NCI-H2029 (cell line): ENCODE data around the gene PRICKLE2.
"Not testable (repeated sequence)": the region's sequence is repeated elsewhere in the genome, so short reads cannot be mapped to it uniquely, and the experiment has no call there.

Experiments
- DNase-seq: peaks from one replicate; lab custom pipeline; 2025; lab: John Stamatoyannopoulos, UW

PRICKLE2 gene

DNA sequence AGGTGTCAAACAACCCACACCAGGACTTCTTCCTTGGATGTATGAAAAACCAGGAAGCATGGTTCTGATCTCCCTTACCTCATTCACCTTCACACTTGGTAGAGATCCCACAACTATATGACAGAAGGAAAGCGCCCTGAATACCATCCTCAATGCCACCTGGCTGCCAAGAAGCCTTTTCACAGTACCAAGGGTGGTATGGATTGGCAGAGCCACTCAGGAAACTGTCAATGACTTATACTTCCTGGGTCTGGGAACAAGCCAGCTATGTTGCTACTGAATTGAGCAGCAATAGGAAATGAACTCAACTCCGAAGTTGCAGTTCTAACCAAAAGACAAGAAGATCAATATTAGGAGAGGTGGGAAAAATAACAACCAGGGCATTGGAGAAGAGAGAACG lies 129.5 kb downstream of the PRICKLE2 start:
- no peak for DNase-seq

DNA sequence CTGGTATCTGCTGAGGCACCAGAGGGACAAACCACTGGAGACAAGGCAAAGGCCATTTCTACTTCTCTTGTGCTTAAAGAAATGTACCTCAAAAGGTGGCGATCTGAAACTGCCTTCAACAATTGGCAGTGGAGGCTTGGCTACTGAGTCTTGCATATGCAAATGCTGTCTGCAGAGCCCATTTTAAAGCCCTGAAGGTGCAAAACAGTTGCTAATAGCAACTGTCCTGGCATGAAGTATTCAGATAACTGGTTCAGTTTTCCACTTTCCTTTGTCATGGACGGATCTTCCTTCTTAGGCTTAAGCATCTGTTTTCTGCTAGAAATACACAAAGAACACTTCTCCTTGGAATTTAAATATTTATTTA lies 130.6 kb downstream of the PRICKLE2 start:
- no peak for DNase-seq

DNA sequence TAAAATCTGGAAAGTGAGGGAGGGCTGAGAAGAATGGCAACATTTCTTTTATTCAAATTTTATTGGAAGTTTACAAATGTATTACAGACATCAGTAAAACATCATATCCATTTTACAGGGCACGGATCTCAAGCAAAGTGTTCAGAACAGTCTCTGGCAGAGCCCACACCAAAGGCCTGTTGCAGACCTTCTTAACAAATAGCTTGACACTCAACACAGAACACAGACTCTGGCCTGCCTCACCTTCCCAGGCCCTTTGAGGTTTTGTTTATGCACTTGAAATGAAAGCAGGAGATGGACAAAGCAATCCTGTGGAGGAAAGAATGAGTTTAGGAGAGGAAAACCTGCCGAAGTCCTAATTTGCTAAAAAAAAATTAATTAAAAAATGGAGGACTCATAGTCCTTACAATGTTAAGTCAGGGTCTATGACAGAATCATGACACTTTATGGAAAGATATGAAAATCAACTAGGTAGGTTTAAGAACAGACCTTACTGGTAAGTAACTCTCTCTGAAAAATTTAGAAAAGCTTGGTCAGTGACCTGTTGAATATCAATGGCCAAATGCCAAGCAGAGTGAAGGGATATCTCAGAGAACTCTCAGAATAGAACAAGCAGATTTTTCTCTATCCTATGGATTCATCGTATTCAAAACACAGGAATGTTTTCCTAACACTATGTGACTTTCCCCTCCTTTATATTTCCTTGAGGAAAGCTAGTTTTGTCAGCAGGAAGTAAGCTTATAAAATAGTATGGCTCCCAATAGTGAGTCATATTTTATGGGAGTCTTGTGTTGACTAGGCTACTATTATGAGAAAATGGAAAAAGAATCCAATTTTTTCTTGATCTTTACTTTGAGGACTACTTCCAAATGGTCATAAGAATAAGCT lies 131.2 kb downstream of the PRICKLE2 start:
- no peak for DNase-seq

DNA sequence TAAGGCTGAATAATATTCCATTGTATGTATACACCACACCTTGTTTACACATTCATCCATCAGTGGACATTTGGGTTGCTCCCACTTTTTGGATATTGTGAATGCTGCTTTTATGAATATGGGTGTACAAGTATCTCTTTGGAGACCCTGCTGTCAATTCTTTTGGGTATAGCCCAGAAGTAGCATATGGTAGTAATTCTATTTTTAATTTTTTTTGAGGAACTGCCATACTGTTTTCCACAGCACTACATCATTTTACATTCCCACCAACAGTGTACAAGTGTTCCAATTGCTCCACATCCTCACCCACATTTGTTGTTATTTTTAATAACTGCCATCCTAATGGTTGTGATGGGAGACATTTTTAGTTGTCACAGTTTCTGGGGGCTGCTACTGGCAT lies 132.1 kb downstream of the PRICKLE2 start:
- no peak for DNase-seq

DNA sequence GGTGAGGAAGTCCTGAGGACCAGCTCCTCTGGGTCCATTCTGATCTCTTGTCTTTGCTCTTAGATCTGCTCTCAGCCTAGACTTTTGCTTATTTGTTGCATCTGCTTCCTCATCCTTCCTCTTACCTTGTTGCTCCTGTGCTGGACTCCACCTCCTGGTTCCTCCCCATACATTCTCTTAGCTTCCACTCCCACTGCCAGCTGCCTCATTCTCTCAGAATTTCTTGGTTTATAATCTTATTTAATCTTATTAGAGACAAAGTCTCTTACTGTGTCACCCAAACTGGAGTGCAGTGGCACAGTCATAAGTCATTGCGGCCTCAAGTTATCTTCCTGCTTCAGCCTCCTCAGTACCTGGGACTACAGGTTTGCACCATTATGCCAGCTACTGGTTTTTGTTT lies 133.8 kb downstream of the PRICKLE2 start:
- DNase-seq = no peak

DNA sequence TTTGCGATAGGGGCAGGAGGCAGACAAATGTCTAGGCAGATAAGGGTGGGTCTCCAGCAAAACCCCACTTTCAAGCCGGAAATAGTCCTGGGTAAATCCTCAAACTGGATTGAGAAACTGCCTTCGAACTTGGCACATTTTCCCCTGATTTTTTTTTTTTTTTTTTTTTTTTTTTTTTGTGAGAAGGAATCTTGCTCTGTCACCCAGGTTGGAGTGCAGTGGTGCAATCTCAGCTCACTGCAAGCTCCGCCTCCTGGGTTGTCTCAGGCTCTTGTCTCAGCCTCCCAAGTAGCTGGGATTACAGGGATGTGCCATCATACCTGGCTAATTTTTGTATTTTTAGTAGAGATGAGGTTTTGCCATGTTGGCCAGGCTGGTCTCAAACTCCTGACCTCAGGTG lies 135.9 kb downstream of the PRICKLE2 start:
- not testable (repeated sequence) for DNase-seq

DNA sequence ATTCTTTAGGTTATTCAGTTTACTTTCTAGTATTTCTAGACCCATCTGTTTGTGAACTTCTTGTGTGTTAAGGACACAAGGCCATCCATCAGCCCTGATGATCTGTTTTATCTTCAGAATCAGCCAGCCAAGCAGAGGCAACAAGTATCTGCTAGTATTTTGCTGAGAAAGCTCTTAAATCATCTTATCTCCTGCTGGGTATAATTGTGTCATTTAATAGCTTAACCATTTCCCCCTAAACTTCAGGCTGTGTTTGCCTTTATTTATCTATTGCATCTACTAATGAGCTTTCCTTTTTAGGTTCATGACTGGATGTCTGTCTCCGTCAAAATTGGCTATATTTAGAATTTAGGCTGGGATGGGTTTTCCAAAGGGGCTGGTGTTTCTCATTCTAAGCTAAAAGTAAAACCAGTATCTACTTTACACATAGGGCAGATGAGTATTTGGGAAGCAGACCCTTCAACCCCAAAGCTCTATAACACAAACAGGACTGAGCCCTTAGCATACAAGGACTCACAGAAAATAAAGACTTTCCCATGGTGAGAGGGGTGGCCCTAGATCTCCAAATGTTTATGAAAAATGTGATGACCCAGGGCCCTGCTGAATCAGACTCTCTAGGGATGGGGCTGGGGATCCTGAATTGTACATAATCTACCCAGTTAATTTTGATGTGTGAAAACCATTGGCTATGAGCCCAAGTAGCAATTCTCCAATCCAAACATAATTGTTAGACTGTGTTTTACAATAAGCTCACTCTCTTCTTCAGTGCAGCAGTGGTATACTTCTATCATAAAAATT lies 136.7 kb downstream of the PRICKLE2 start:
- no peak for DNase-seq

DNA sequence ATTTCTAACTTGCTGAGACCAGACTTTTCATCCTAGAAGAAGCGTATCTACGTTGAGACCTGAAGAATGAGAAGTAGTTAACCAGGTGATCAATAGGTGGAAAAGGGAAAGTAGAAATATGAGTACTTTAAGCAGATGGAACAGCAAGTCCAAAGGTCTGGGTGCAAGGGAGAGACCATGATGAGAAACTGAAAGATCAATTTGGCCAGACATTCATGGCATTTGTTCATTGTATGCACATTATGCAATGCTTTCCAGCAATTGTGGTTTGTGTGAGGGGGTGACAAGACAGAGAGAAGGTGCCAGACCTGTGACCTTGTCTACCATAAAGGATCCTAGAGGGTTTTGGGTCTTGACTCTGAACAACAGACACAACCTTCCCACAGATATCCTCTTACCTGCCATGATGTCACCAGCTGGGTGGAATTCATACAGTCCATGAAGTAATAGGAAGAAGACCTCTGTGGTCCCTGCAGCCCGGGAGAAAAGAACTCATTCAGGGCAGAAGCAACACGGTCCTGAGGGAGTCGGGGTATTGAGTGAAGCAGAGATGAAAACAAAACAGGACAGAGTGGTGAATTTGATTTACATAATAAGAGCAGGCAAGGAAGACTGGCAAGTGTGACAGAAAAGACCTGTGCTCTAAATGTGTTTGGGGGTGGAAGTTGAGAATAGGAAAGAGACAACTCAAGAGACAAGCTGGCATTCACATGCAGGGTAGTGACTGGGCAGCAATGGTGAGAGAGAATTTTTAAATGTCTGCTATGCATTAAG lies 138.6 kb downstream of the PRICKLE2 start:
- no peak for DNase-seq

DNA sequence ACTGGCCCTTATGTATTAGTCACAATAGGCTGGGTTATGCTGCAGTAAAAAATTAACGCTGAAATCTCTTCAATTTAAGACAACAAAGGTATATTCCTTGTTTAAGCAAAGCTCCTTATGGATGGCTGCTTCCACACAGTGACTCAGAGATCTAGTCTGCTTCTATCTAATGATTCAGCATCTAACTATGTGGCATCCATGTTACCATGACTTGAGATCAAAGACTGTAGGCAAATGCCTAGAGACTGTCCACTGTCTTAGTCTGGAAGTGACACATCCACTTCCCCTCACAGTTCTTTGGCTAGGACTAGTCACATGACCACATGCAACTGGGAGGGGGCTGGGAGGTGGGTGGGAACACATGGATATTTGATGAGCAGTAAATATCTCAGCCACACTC lies 140.6 kb downstream of the PRICKLE2 start:
- DNase-seq = no peak

DNA sequence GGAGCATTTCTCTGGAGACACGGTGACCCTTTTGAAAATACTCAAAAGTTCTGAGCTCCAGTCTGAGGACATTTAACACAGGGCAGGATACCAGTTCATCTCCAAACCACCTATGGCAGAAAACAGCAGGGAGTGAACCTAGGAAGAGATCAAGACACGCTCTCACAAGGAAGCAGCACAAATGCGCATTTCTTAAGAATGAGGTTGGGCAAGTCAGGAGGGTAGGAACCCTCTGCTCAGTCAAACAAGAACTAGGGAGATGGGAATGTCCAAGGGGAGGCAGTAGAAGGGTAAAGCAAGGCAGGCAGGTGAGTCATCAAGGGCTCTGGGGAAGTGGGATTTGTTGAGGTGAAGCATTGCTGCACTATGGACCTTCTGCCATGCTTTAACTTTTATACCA lies 141.7 kb downstream of the PRICKLE2 start:
- DNase-seq = no peak

DNA sequence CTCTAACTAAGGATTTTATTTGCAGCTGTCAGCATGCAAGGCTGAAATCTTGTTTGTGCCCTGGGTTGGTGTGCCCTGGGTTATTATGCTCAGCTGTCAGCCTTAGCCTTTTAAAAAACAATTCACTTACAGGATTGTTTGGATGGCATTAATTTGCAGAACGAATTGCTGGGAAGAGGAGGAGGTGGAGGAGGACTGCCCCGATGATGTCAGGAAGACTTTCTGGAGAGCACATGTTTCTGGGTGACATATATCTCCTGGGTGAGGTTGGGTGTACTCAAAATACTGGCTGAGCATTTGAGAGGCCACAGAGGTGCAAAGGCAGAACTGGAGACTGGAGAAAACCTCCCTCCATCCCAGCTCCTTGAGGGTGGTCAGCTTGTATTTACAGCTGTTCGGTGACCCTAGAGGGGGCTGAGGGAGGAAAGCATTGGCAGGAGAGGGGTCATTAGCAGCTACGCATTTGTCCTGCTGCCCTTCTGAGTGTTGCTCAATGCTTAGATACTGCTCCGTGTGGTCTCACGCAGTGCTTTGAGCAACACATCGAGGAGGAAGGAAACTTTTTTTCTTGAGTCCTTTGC lies 142.2 kb downstream of the PRICKLE2 start:
- no peak for DNase-seq

DNA sequence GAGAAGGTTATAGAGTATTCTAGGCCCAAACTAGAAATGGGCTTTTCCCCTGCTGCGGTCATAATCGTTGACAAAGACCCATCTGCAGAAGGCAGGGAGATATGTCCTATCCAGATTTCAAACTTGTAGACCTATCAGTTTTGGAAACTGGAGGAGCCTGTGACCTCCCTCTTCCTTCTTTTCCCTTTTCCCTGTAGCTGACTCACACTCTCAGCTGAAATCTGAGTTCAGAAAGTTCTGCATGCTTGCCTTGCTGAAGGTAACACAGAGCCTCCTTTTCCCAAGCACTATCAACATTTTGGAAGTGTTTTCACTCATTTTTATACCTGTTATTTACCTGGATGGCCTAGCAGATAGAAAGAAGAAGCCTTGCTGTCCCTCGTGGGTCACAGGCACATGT lies 142.9 kb downstream of the PRICKLE2 start:
- no peak for DNase-seq

DNA sequence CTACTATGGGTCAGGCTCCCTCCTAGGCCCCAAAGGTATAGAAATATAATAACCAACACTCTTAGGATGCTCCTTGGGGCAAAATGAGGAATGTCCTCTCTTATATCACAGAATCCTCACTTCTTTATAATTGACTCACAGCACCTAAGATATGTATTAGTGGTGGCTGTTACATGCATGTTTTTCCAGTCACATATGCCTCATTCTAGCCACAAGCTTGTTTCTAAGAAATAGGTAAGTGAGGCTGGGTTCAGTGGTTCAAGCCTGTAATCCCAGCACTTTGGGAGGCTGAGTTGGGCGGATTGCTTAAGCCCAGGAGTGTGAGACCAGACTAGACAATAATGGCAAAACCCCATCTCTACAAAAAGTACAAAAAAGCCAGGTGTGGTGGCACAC lies 144.0 kb downstream of the PRICKLE2 start:
- DNase-seq = no peak

DNA sequence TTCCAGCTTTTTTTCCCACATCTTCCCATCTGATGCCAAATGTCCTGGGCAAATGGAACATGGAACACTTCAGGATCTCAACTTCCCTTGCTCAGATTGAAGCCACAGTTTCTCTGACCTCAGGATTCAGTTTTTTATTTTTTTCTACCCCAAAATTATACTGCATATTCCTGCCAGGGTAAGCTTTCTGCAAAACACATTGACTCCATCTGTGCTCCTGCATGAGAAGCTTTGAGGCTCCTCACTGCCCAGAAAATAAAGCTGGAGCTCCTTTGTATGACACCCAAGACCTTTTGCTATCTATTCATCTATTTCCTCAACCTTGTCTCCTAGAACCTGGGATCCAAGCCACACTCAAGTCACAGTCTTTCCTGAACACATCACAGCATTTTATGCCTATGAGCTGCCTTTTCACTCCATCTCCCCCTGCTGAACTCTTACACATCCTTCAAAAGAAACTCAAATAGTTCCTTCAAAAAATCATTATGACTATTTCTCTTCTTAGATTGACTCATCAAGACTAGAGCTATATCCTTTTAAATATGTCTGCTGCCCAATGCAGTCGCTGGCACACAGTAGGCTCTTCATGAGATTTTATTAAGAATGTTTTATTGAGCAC lies 144.5 kb downstream of the PRICKLE2 start:
- DNase-seq = no peak

DNA sequence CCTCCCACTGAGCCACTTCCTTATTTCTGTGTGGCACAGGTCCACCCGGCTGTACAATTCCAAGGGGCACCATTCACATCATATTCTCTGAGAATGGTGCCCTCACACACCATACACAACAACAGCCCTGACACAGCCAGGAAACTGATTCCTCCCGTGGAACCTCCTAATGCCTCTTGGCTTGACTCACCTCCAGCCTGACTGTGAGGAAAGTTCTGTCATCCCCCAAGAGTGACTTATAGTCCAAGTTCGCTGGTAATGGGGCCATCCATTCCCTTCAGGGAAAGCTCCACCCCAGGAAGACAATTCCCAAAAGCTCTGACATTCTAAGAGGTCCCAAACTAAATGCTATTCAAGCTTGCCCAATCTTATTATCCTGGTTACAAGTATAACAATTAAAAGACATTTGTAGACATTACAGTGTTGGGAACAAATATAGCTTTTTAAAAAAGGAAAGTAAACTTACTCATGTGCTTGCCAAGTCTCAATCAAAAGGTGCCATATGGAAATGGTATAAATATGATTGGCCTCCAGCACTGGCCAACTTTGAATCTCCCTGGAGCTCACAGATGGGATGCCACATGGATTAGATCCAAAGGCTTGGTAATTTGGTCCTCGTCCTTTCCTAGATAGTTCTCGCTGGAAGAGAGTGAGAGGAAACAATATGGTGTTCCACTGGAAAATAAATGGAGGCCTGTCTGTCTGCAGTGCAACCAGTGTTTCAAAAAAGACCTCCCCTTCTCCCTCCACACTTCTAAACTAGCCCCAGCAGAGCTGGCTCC lies 145.7 kb downstream of the PRICKLE2 start:
- DNase-seq = no peak

DNA sequence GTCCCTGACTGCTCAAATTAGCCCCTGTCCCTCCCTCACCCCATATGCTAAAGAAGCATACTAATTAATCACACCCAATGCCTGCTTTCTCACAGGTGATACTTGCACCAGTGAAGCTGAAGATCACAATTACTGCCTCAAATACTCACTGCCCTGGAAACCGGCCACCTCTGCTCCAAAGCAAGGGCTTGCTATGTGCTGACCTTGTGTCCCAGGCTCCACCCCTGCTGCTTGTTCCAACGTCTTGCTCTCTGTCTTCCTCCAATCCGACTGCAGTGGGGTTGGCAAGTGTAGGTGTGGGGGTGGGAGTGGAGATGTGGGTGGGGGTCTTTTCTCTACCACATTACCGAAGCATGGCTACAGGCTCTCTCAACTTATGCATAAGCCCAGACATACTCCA lies 146.3 kb downstream of the PRICKLE2 start:
- DNase-seq = no peak

DNA sequence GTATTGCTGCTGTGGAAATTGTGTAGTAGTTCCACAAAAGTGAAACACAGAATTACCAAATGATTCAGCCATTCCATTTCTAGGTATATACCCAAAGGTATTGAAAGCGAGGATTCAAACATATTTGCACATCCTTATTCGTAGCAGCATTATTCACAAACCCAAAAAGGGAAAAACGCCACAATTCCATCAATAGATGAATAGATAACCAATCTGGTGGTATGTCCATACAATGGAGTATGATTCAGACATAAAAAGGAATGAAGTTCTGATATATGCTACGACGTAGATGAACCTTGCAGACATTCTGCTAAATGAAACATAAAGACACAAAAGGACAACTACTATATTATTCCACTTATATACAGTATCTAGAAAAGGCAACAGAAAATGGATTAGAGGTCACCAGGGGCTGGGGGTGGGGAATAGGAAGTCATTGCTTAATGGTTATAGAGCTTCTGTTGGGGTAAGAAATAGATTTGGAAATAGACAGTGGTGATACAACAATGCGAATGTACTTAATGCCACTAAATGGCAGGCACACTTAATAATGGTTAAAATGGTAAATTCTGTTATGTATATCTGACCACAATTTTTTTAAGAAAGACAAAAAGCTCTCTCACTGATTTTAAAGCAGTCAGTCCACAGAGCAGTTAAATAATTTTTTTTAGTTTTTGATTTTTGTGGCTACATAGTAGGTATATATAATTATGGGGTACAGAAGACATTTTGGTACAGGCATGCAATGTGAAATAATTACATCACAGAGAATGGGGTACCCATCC lies 150.2 kb downstream of the PRICKLE2 start:
- DNase-seq = no peak

DNA sequence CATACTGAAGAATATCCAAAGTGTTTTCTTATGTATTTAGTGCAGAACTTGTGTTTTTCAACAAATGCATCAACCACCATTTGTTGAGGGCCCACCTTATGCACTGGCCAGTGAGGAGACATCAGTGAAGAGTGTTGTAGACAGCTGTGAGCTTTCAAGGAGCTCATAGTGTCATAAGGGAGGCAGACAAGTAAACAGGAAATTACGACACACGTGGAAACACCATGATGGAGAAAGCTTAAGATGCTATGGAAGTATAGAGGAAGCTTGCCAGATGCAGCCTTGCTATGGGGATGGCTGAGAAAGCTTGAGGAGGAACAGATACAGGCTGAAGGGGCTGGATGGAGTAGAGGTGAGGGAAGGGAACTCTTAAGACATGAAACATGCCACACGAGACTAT lies 151.2 kb downstream of the PRICKLE2 start:
- DNase-seq = no peak

DNA sequence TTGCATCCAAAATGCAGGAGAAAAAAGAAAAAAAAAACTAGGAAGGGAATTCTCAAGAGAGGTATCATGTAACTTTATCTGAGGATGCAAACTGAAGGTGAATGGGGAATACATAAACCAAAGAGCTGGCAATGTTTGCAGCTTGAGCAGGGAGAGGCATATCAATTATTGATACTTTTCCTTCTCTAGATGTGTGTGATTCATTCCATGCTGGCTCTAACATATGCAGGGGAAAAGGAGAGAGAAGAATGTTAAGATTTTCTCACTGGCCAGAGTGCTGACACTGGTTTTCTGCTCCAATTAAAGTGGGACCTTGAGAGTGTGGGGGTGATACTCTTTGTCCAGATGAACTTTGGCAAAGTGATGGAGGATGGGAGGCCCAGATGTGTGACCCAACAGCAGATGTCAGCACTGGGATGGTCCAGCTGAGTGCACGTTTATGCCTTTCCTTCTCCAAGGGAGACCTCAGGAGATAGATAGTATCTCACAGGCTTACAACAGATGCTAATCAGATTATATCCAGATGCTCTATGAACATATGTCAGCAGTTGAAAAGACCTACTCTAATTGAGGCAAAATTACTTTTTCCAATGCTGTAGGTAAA lies 152.0 kb downstream of the PRICKLE2 start:
- no peak for DNase-seq

DNA sequence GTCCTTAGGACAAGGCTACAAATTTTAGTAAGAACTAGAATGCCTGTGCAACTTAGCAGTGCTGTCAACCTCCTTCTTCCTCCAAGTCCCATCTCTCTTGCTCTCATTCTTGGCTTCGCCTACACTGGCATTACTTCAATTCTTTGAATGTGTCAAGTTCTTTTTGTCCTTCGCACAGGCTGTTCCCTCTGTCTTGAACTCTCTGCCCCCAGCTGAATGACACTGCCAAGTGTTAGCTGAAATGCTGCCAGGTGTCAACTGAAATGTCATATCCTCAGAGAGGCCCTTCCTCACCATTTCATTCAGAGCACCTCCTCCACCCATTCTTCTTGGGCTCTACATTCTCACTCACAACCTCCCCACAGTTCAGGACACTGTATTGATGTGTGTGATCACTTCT lies 153.1 kb downstream of the PRICKLE2 start:
- DNase-seq = no peak
